ENCODE measurements around the gene PRCP.

PRCP gene

DNA sequence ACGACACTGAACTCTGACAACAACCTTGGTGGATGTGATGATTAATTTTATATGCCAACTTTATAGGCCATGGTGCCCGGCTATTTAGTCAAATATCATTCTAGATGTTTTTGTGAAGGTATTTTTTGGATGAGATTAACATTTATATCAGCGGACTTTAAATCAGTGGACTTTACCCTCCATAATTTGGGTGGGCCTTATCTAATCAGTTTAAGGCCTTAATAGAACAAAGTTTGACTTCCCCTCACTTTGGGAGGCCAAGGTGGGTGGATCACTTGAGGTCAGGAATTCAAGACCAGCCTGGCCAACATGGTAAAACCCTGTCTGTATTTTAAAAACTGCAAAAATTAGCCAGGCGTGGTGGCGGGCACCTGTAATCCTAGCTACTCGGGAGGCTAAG lies 4.0 kb downstream of the PRCP start:
- no peak overlapping the region for H3K27ac ChIP-seq (ENCODE audit: low read depth, low read length)
- no peak overlapping the region for H3K4me3 ChIP-seq (ENCODE audit: low read depth, low read length)
- H3K9ac ChIP-seq (ENCODE audit: low read length), result no peak overlapping the region
- no peaks in the 10 kb centered on the region for H3K36me3 ChIP-seq (ENCODE audit: control insufficient read depth, insufficient read depth, low read length)
- peaks cover 7% of the 10 kb centered on the region; the same call in 1 of the 2 replicates for H3K4me1 ChIP-seq (ENCODE audit: control insufficient read depth, insufficient read depth, low read length)
- no peaks in the 10 kb centered on the region for H3K27me3 ChIP-seq (ENCODE audit: control insufficient read depth, insufficient read depth, low read length)
- no peaks in the 10 kb centered on the region for H3K9me3 ChIP-seq (ENCODE audit: control insufficient read depth, insufficient read depth, low read depth, low read length)

DNA sequence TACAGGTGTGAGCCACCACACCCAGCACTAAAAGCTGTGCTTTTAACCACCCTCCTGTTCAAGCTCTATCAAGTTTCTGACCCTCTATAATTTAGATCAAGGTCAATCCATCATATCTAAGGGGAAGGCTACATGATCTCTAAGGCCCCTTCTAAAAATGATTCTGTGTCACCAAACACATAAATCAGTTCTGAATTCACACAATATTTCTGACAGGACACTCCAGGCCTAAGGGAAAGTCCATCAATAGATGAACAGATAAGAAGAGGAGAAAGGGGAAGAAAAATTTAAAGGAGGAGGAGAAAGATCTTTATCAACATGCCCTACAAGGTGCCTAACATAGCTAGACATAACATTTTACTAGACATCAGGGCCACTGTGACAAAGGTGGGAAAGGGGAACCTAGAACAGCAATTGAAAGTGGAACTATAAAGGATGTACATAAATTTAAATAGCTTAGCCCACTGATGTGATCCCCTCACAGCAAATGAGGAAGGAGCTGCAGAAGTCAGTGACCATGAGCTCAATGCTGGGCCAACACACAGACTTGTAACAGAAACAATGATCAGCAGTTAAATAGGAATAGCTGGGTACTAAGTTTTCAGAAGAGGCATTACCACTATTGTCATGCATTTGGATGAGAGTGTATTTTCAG lies 4.7 kb downstream of the PRCP start:
- no peak overlapping the region for H3K27ac ChIP-seq (ENCODE audit: low read depth, low read length)
- H3K27me3 ChIP-seq (ENCODE audit: control insufficient read depth, insufficient read depth, low read length), result no peaks in the 10 kb centered on the region
- no peaks in the 10 kb centered on the region for H3K9me3 ChIP-seq (ENCODE audit: control insufficient read depth, insufficient read depth, low read depth, low read length)
- H3K4me3 ChIP-seq (ENCODE audit: low read depth, low read length), result no peak overlapping the region
- no peak overlapping the region for H3K9ac ChIP-seq (ENCODE audit: low read length)
- no peaks in the 10 kb centered on the region for H3K36me3 ChIP-seq (ENCODE audit: control insufficient read depth, insufficient read depth, low read length)
- H3K4me1 ChIP-seq (ENCODE audit: control insufficient read depth, insufficient read depth, low read length), result peaks cover 7% of the 10 kb centered on the region; the same call in 1 of the 2 replicates

DNA sequence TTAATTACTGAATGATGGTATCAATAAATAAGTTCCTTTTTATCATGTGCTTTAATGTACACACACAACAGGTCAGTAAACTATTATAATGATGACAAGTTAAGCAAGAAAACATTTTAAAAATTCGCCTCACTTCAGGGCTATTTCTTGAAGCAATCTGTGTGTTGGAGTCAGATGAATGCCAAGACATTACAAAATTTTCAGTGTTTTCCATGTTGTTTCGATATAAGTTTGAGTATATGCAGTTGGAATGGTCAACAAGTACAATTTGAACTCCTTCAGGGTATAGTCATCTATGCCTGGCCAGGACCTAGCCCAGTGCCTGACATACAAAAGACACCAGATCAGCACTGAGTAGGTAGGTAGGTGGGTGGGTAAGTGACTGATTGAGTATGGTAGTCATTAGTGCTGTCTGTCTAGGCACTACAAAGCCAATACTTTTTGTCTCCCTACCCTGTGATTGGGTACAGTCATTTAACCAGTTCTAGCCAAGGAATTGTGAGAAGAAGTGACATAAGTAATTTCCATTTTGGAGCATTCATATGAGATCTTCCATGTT lies 7.5 kb downstream of the PRCP start:
- Histone ChIP-seq H3K4me3 (ENCODE audit: low read depth, low read length) (no peak overlapping the region), H3K36me3 (ENCODE audit: control insufficient read depth, insufficient read depth, low read length) (no peaks in the 10 kb centered on the region), H3K9me3 (ENCODE audit: control insufficient read depth, insufficient read depth, low read depth, low read length) (no peaks in the 10 kb centered on the region), H3K4me1 (ENCODE audit: control insufficient read depth, insufficient read depth, low read length) (no peaks in the 10 kb centered on the region; the same call in 1 of the 2 replicates), H3K9ac (ENCODE audit: low read length) (no peak overlapping the region), H3K27me3 (ENCODE audit: control insufficient read depth, insufficient read depth, low read length) (no peaks in the 10 kb centered on the region), H3K27ac (ENCODE audit: low read depth, low read length) (no peak overlapping the region)

DNA sequence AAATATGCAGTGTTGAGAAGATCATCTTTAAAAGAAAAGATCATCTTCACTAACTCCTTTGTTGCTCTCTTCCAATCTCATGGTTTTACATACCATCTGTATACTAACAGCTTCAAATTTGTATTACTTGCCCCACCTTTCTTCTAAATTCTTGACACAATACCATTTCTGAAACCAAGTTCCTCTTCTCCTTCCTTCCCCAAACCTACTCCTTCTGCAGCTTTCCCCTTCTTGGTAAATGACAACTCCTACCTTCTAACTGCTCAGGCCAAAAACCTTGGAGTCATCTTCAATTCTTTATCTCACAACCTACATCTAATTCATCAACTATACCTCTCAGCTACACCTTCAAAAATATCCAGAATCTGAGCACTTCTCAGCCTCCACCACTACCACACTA lies 9.3 kb downstream of the PRCP start:
- H3K4me3 ChIP-seq (ENCODE audit: low read depth, low read length), result no peak overlapping the region
- no peaks in the 10 kb centered on the region for H3K9me3 ChIP-seq (ENCODE audit: control insufficient read depth, insufficient read depth, low read depth, low read length)
- H3K4me1 ChIP-seq (ENCODE audit: control insufficient read depth, insufficient read depth, low read length), result no peaks in the 10 kb centered on the region; the same call in 1 of the 2 replicates
- no peaks in the 10 kb centered on the region for H3K36me3 ChIP-seq (ENCODE audit: control insufficient read depth, insufficient read depth, low read length)
- H3K9ac ChIP-seq (ENCODE audit: low read length), result no peak overlapping the region
- H3K27ac ChIP-seq (ENCODE audit: low read depth, low read length), result no peak overlapping the region
- no peaks in the 10 kb centered on the region for H3K27me3 ChIP-seq (ENCODE audit: control insufficient read depth, insufficient read depth, low read length)

DNA sequence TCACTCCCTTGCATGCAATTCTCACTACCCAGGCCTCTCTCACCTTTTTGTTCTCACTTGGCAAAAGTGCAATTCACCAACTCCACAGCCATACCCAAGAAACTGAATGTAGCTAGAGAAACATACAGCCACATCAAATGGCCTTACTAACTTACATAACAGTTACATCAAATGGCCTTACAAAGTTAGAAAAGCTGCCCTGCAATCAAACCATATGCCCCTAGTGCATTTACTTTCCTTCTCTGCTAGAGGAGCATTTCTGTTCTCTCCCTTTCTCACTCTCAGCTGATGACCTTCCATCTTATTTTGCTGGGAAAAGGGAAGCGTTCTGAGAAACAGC lies 10.3 kb downstream of the PRCP start:
- Histone ChIP-seq H3K36me3 (ENCODE audit: control insufficient read depth, insufficient read depth, low read length) (no peaks in the 10 kb centered on the region), H3K27me3 (ENCODE audit: control insufficient read depth, insufficient read depth, low read length) (no peaks in the 10 kb centered on the region), H3K9me3 (ENCODE audit: control insufficient read depth, insufficient read depth, low read depth, low read length) (no peaks in the 10 kb centered on the region), H3K27ac (ENCODE audit: low read depth, low read length) (no peak overlapping the region), H3K4me1 (ENCODE audit: control insufficient read depth, insufficient read depth, low read length) (no peaks in the 10 kb centered on the region; the same call in 1 of the 2 replicates), H3K4me3 (ENCODE audit: low read depth, low read length) (no peak overlapping the region), H3K9ac (ENCODE audit: low read length) (no peak overlapping the region)

DNA sequence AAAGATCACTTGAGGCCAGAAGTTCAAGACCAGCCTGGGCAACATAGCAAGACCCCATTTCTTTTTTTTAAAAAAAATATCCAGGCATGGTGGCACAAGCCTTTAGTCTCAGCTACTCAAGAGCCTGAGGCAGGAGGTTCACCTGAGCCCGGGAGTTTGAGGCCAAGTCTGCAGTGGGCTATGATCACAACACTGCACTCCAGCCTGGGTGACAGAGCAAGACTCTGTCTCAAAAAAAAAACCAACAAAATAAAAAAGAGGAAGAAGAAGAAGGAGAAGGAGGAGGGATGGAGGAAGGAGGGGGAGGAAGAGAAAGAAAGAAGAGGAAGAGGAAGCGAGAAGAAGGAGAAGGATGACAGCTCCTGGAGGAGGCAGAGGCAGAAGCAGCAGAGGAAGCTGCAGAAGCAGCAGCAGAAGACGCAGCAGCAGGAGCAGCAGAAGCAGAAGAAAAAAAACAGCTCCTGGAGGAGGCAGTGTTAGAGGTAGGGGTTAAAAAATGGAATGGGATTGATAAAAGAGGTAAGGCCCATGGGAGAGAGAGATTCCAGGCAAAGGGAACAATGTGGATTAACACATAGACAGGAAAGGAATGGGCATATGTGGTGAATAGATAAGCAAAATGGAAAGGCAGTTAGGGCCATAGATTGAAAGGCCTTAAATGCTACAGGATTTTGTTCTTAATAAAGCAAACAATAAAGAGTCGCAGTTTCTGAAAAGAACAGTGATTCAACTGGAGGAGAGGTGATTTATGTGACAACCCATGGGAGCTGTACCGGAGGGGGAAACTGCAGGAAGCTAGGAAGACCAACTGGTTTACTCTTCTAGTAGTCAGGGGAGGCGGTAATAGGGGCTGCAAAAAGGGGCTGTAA lies 10.9 kb downstream of the PRCP start:
- H3K4me3 ChIP-seq (ENCODE audit: low read depth, low read length), result no peak overlapping the region
- no peaks in the 10 kb centered on the region for H3K9me3 ChIP-seq (ENCODE audit: control insufficient read depth, insufficient read depth, low read depth, low read length)
- no peaks in the 10 kb centered on the region for H3K27me3 ChIP-seq (ENCODE audit: control insufficient read depth, insufficient read depth, low read length)
- no peak overlapping the region for H3K9ac ChIP-seq (ENCODE audit: low read length)
- no peaks in the 10 kb centered on the region; the same call in 1 of the 2 replicates for H3K4me1 ChIP-seq (ENCODE audit: control insufficient read depth, insufficient read depth, low read length)
- no peaks in the 10 kb centered on the region for H3K36me3 ChIP-seq (ENCODE audit: control insufficient read depth, insufficient read depth, low read length)
- no peak overlapping the region for H3K27ac ChIP-seq (ENCODE audit: low read depth, low read length)

DNA sequence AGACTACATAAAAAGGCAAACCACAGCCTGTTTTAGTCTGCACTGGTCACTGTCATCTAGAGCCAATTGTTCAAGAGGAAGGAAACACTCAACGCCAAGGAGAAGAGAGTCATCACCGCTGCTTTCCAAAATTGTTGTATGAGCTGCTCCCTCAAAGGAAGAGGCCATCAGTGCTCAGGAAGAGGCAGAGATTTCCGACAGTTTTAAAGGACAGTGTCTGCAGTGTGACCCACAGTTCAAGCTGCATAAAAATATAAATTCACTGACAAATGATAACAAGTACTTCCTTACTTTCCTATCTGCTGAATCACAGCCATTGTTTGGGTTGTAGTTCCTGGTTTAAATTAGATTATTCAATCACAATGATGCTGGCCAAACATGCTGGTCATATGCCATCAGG lies 16.4 kb downstream of the PRCP start:
- no peak overlapping the region for H3K9ac ChIP-seq (ENCODE audit: low read length)
- H3K9me3 ChIP-seq (ENCODE audit: control insufficient read depth, insufficient read depth, low read depth, low read length), result peaks cover 16% of the 10 kb centered on the region
- H3K4me1 ChIP-seq (ENCODE audit: control insufficient read depth, insufficient read depth, low read length), result no peaks in the 10 kb centered on the region
- H3K27me3 ChIP-seq (ENCODE audit: control insufficient read depth, insufficient read depth, low read length), result no peaks in the 10 kb centered on the region
- no peak overlapping the region for H3K27ac ChIP-seq (ENCODE audit: low read depth, low read length)
- no peaks in the 10 kb centered on the region; the same call in 1 of the 2 replicates for H3K36me3 ChIP-seq (ENCODE audit: control insufficient read depth, insufficient read depth, low read length)
- H3K4me3 ChIP-seq (ENCODE audit: low read depth, low read length), result no peak overlapping the region

DNA sequence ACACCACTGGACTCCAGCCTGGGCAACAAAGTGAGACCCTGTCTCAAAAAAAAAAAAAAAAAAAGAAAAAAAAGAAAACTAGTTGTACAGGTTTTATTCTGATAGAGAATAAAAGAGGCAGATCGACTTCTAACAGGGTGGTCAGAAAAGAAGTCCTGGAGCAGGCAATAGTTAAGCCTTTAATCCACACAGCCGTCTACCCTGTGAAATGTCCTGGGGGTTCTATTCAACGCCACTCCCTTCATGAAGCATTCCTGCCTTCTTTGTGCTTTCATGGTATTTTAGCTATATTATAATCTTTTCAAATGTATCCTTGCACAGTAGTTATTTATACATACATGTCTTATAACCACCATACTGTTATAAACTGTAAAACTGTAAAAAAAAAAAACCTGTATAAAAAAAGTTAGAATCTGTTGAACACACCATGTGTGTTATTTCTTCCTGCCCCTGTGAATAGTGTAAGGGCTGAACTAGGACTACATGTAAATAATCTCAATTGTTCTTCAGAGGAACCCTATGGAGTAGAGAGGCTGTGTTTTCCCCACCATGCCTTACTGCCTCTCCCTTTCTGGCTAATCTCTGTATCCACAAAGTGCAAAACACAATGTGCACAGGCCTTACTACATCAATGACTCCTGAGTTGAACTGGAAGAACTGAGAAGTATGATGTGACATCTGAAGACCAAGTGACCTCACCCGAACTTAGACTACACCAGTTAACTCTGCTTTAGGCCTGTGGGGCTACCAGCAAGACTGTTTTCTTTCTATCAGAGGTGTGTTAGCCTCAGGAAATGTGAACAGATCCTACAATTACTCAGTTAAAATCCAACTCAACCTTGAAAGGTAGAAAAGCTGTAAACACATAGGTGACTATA lies 25.3 kb downstream of the PRCP start:
- H3K27ac ChIP-seq (ENCODE audit: low read depth, low read length), result no peak overlapping the region
- H3K36me3 ChIP-seq (ENCODE audit: control insufficient read depth, insufficient read depth, low read length), result no peaks in the 10 kb centered on the region
- H3K4me1 ChIP-seq (ENCODE audit: control insufficient read depth, insufficient read depth, low read length), result peaks cover 4% of the 10 kb centered on the region
- no peak overlapping the region for H3K9ac ChIP-seq (ENCODE audit: low read length)
- no peak overlapping the region for H3K4me3 ChIP-seq (ENCODE audit: low read depth, low read length)
- no peaks in the 10 kb centered on the region for H3K27me3 ChIP-seq (ENCODE audit: control insufficient read depth, insufficient read depth, low read length)
- H3K9me3 ChIP-seq (ENCODE audit: control insufficient read depth, insufficient read depth, low read depth, low read length), result peaks cover 15% of the 10 kb centered on the region

DNA sequence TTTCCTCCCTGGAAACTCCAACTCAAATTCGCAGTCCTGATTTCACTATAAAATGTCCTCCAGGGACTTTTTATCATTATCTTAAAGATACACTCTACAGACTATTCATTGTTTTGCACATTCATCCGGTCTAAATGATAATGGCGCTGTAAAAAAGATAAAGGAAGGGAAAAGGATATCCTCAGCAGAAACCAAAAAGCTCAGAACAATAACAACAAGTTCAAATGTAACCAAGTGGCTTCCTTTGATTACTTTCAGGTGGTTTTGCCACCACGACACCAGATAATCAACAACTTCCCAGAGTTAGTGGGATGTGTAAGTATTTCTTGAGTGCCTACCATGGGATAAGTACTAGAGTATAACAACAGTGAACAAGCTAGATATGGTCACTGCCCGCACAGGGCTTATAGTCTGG lies 26.3 kb downstream of the PRCP start:
- Histone ChIP-seq H3K9ac (ENCODE audit: low read length) (no peak overlapping the region), H3K36me3 (ENCODE audit: control insufficient read depth, insufficient read depth, low read length) (no peaks in the 10 kb centered on the region), H3K4me1 (ENCODE audit: control insufficient read depth, insufficient read depth, low read length) (peaks cover 4% of the 10 kb centered on the region), H3K27ac (ENCODE audit: low read depth, low read length) (no peak overlapping the region), H3K9me3 (ENCODE audit: control insufficient read depth, insufficient read depth, low read depth, low read length) (peaks cover 13% of the 10 kb centered on the region), H3K27me3 (ENCODE audit: control insufficient read depth, insufficient read depth, low read length) (no peaks in the 10 kb centered on the region), H3K4me3 (ENCODE audit: low read depth, low read length) (no peak overlapping the region)

DNA sequence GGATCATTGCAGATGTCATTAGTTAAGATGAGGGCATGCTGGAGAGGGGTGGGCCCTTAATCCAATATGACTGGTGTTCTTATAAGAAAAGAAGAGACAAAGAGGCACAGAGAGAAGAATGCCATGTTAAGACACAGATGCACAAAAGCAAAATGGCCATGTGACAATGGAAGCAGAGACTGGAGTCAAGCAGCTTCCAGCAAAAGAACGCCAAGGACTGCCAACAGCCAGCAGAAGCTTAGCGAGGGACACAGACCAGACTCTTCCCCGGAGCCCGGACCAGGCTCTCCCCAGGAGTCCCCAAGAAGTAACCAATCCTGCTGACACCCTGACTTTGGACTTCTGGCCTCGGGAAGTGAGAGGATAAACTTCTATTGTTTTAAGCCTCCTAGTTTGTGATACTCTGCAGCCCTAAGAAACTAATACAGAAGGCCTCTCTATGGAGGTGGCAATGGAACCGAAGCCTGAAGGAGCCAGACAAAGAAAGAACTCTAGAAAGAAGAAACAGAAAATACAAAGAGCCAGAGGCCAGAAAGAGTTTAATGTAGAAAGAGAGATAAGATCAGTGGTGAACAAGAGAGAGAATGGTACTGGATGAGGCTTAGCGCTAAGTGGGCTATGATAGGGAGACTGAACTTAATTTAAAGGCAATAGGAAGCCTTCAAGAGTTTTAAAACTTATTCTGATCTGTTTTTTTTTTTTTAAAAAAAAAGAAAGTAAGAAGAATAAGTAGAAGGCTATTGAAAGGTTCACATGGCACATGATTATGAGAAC lies 27.7 kb downstream of the PRCP start:
- Histone ChIP-seq H3K9ac (ENCODE audit: low read length) (no peak overlapping the region), H3K27ac (ENCODE audit: low read depth, low read length) (no peak overlapping the region), H3K36me3 (ENCODE audit: control insufficient read depth, insufficient read depth, low read length) (no peaks in the 10 kb centered on the region)

More for the DNA sequence above, 27.7 kb downstream of the PRCP start:
- H3K4me1 ChIP-seq (ENCODE audit: control insufficient read depth, insufficient read depth, low read length), result peaks cover 4% of the 10 kb centered on the region
- peaks cover 5% of the 10 kb centered on the region for H3K9me3 ChIP-seq (ENCODE audit: control insufficient read depth, insufficient read depth, low read depth, low read length)
- no peak overlapping the region for H3K4me3 ChIP-seq (ENCODE audit: low read depth, low read length)
- no peaks in the 10 kb centered on the region for H3K27me3 ChIP-seq (ENCODE audit: control insufficient read depth, insufficient read depth, low read length)

All from HUES6 (cell line).